HepG2 (cell line): ENCODE measurements around the gene HCAR1. TPM values are rescaled to one million over a fixed set of nuclear protein-coding genes. Genes with fewer than 3 reads are reported as not detected.

ENCODE experiments used
- ATAC-seq: fragments of 200-7000 bp; cut with Tn5 transposase; 3 replicates; pipeline ENCODE4 v1.9.1; 2020; ENCODE audit warnings: mild to moderate bottlenecking, moderate library complexity
- BruUV-seq: library from RNA; stranded (reverse); fragments of 400-500 nt; replicated peaks from 2 replicates; lab custom pipeline; 2021; lab: Mats Ljungman, UMichigan
- CTCF ChIA-PET: fragments of 300-600 bp; formaldehyde crosslinking; extraction: SDS; loops from one replicate; lab custom pipeline; 2021; ENCODE audit warnings: low total read pairs, inconsistent platforms, low intra/inter-chr PET ratio; lab: Yijun Ruan, JAX
- POLR2A ChIA-PET: fragments of 350-600 bp; sonication (Branson Sonifier 250); formaldehyde crosslinking; loops from one replicate; lab custom pipeline; 2020; ENCODE audit warnings: antibody characterized with exemption, inconsistent platforms; lab: Yijun Ruan, JAX
- DNase-seq: peaks from one replicate; pipeline ENCODE4 v3.0.0-alpha.2; 2015; ENCODE audit warnings: low spot score
- FAIRE-seq: peaks from 3 replicates; lab custom pipeline; 2011; peaks lifted over from hg19 to GRCh38; lab: Jason Lieb, UNC
- H2AFZ ChIP-seq: one replicate; pipeline ENCODE4 v1.6.1; 2011; ENCODE audit warnings: low read length, inconsistent platforms
- H3K27ac ChIP-seq: fragments of 300-600 bp; 3 replicates; pipeline ENCODE4 v1.8.0; 2011; ENCODE audit warnings: mixed run types, mild to moderate bottlenecking, mixed read lengths, low read length, inconsistent platforms; ENCODE audit not compliant: insufficient read depth; ENCODE audit errors: extremely low read length
- H3K27me3 ChIP-seq, 2 experiments: fragments of 200-600 bp in 1 of 2; 2 replicates in 1 of 2; 3 replicates in 1 of 2; pipeline versions ENCODE4 v1.6.0 to v1.8.0; 2011; ENCODE audit warnings: low read length in 2 of 2, mild to moderate bottlenecking in 2 of 2, moderate library complexity in 2 of 2, inconsistent platforms in 1 of 2; ENCODE audit not compliant: insufficient read depth in 2 of 2, control insufficient read depth in 1 of 2
- H3K36me3 ChIP-seq, 2 experiments: fragments of 200-600 bp in 1 of 2; replicated peaks in 1 of 2; 2 replicates in 1 of 2; 3 replicates in 1 of 2; pipeline versions ENCODE4 v1.5.1 to v1.8.0; 2011; ENCODE audit warnings: low read length in 2 of 2, inconsistent platforms in 1 of 2; ENCODE audit not compliant: insufficient read depth in 2 of 2, control insufficient read depth in 1 of 2
- H3K4me1 ChIP-seq: 2 replicates; pipeline ENCODE4 v1.5.1; 2012; ENCODE audit warnings: low read length, inconsistent platforms; ENCODE audit not compliant: insufficient read depth
- H3K4me2 ChIP-seq: 2 replicates; pipeline ENCODE4 v1.6.0; 2011; ENCODE audit warnings: low read depth, low read length, inconsistent platforms
- H3K4me3 ChIP-seq, 3 experiments: fragments of 200-600 bp in 1 of 3; sonication (generic), shearing (Covaris generic) in 1 of 3; replicated peaks in 1 of 3; 2 replicates each; pipeline ENCODE4 v1.5.1; 2011 to 2016; ENCODE audit warnings: low read length in 3 of 3, inconsistent platforms in 2 of 3, low read depth in 2 of 3, mild to moderate bottlenecking in 2 of 3, control low read depth in 1 of 3, mixed read lengths in 1 of 3; ENCODE audit not compliant: insufficient read depth in 1 of 3
- H3K79me2 ChIP-seq: one replicate; pipeline ENCODE4 v1.6.1; 2011; ENCODE audit warnings: low read length, inconsistent platforms; ENCODE audit not compliant: insufficient read depth
- H3K9ac ChIP-seq: 2 replicates; pipeline ENCODE4 v1.6.0; 2011; ENCODE audit warnings: mild to moderate bottlenecking, low read depth, low read length, inconsistent platforms; ENCODE audit not compliant: insufficient read depth
- H3K9me3 ChIP-seq: 2 replicates; pipeline ENCODE4 v1.5.1; 2012; ENCODE audit warnings: mild to moderate bottlenecking, low read length
- H4K20me1 ChIP-seq: 2 replicates; pipeline ENCODE4 v1.6.0; 2011; ENCODE audit warnings: inconsistent platforms, mild to moderate bottlenecking, low read length, moderate library complexity; ENCODE audit not compliant: insufficient read depth
- IRF2 ChIP-seq: IDR thresholded peaks from 2 replicates; pipeline ENCODE4 v1.6.1; 2018; ENCODE audit warnings: missing genetic modification reagents, missing compliant biosample characterization
- JDP2 ChIP-seq: sonication (generic); formaldehyde crosslinking; IDR thresholded peaks from 2 replicates; pipeline ENCODE4 v1.8.1; 2022; ENCODE audit warnings: missing genetic modification reagents, borderline replicate concordance
- KDM1A ChIP-seq: IDR thresholded peaks from 2 replicates; pipeline ENCODE4 v1.6.1; 2016; ENCODE audit warnings: missing compliant biosample characterization
- MEIS2 ChIP-seq: sonication (generic); formaldehyde crosslinking; IDR thresholded peaks from 2 replicates; pipeline ENCODE4 v1.9.0; 2021; ENCODE audit warnings: mild to moderate bottlenecking, missing genetic modification reagents
- POLR2AphosphoS2 ChIP-seq: IDR thresholded peaks from 2 replicates; pipeline ENCODE4 v1.6.1; 2011; ENCODE audit warnings: low read depth, low read length, improper control_type of control experiment
- SALL2 ChIP-seq: sonication (generic); formaldehyde crosslinking; IDR thresholded peaks from 2 replicates; pipeline ENCODE4 v1.8.1; 2023; ENCODE audit warnings: mild to moderate bottlenecking, missing genetic modification reagents, inconsistent platforms
- TBX3 ChIP-seq: fragments of 450-650 bp; IDR thresholded peaks from 2 replicates; pipeline ENCODE4 v1.6.1; 2017; ENCODE audit warnings: antibody characterized with exemption, mild to moderate bottlenecking, inconsistent platforms, borderline replicate concordance
- ZC3H13 ChIP-seq: sonication (generic); formaldehyde crosslinking; IDR thresholded peaks from 2 replicates; pipeline ENCODE4 v1.8.1; 2023; ENCODE audit warnings: mild to moderate bottlenecking, missing genetic modification reagents, moderate library complexity
- ZMYM3 ChIP-seq: sonication (generic); formaldehyde crosslinking; IDR thresholded peaks from 2 replicates; pipeline ENCODE4 v1.5.1; 2020; ENCODE audit warnings: mild to moderate bottlenecking, missing genetic modification reagents
- ZNF121 ChIP-seq: sonication (generic); formaldehyde crosslinking; IDR thresholded peaks from 2 replicates; pipeline ENCODE4 v1.5.0; 2020; ENCODE audit warnings: mild to moderate bottlenecking, missing genetic modification reagents
- ZNF230 ChIP-seq: sonication (generic); formaldehyde crosslinking; IDR thresholded peaks from 2 replicates; pipeline ENCODE4 v1.4.0; 2020; ENCODE audit warnings: mild to moderate bottlenecking, missing genetic modification reagents
- ZNF460 ChIP-seq: sonication (generic); formaldehyde crosslinking; IDR thresholded peaks from 2 replicates; pipeline ENCODE4 v1.5.1; 2020; ENCODE audit warnings: missing genetic modification reagents, mild to moderate bottlenecking, borderline replicate concordance
- WGBS: methylation state at CpG from one replicate; pipeline ENCODE4 v1.1.6; 2017; ENCODE audit warnings: low lambda C conversion rate; 5-methylcytosine and 5-hydroxymethylcytosine counted together
- in situ Hi-C: cut with HindIII; loops from 2 replicates; pipeline ENCODE4 v1.10.0; 2017; ENCODE audit warnings: low pct_unique_long_range_greater_than_20kb; ENCODE audit not compliant: extremely low pct_ligation_motif_present
- intact Hi-C: fragments of 100-400 bp; cut with micrococcal nuclease; formaldehyde crosslinking; loops from one replicate; pipeline ENCODE4 v1.10.0; 2022; ENCODE audit not compliant: unreplicated experiment
- polyA plus RNA-seq, 8 experiments: library from polyadenylated mRNA; depleted of rRNA in 3 of 8; stranded (reverse) in 7 of 8; unstranded in 1 of 8; fragments of >200 nt; fragmentation: Illumina TruSeq in 4 of 8; extraction: Trizol in 4 of 8; gene quantifications; 2 replicates each; pipeline versions ENCODE4 v1.2.1 to v1.2.3, GENCODE V29; 2011 to 2016; ENCODE audit warnings: low read depth in 4 of 8, missing spikeins in 1 of 8, mixed read lengths in 1 of 8; ENCODE audit not compliant: insufficient read depth in 1 of 8
- total RNA-seq, 5 experiments: library from RNA; depleted of rRNA; stranded (reverse); fragments of >200 nt; fragmentation: Illumina TruSeq; extraction: Trizol; gene quantifications; 2 replicates each; pipeline ENCODE4 v1.2.3, GENCODE V29; 2016; ENCODE audit warnings: low read depth in 1 of 5
- TF ChIP-seq, protein P1 (sequence below): sonication (generic); formaldehyde crosslinking; IDR thresholded peaks from 2 replicates; pipeline ENCODE4 v1.4.0; 2020; ENCODE audit warnings: low read depth, mild to moderate bottlenecking, missing genetic modification reagents
- TF ChIP-seq, protein P2 (sequence below): sonication (generic); formaldehyde crosslinking; IDR thresholded peaks from 2 replicates; pipeline ENCODE4 v1.5.1; 2020; ENCODE audit warnings: missing genetic modification reagents, mild to moderate bottlenecking, borderline replicate concordance

HCAR1 gene
- total and polyA plus RNA-seq, 2 of the 13 experiments (the other 11 are each of a cell fraction or from before 2014, with no cell fraction given), result 0.53 to 4.4 TPM

DNA sequence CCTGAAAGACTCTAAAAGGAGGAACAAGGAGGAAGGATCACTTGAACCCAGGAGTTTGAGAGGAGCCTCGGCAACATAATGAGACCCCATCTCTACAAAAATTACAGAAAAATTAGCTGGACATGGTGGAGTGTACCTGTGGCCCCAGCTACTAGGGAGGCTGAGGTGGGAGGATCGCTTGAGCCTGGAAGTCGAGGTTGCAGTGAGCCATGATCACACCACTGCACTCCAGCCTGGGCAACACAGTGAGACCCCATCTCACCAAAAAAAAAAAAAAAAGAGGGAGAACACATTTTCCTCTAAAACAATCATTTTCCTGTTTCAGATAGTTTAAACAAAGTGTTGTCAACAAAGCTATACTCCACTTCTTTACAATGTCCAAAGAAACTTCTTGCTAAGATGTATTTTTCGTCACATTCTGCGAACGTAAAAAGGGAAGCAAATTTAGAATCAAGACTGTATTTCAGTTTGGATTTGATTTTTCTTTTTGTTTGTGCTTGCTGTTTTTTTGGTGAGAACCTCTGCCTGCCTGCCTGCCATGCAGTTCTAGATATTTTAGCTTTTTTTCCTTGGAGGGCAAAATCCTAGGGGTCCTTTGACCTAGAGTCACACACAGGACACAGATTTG is 5.1 kb downstream of the HCAR1 start:
- ATAC-seq (no peak), DNase-seq (no peak), FAIRE-seq (no peak)
- ChIA-PET CTCF (no interaction called here), POLR2A (no interaction called here)
- H3K4me1 ChIP-seq, result peaks cover 83% of the 10 kb centered on the region
- BruUV-seq, result no TSS peak
- H3K4me2 ChIP-seq, result peak overlapping the region; percentile 40
- in situ Hi-C loops, result no loop called here
- no peaks in the 10 kb centered on the region for H3K36me3 ChIP-seq
- H4K20me1 ChIP-seq, result no peaks in the 10 kb centered on the region
- 90% methylated on average over 6 of the region's 6 CpGs for WGBS
- peak overlapping the region; percentile 55 for H3K27ac ChIP-seq
- intact Hi-C loops, result loop anchor here (10.0 kb wide), 1 partner anchor 51 kb away; no protein-coding TSS in a partner anchor
- no peak for TF ChIP-seq SALL2 (CRISPR knock-in tag)
- TF ChIP-seq ZNF121, result peak; percentile 91
- TF ChIP-seq ZC3H13 (CRISPR knock-in tag), result no peak
- no peak for TF ChIP-seq TBX3
- TF ChIP-seq KDM1A (CRISPR knock-in tag), result no peak
- TF ChIP-seq JDP2 (CRISPR knock-in tag), result no peak
- TF ChIP-seq MEIS2 (CRISPR knock-in tag), result no peak
- TF ChIP-seq POLR2AphosphoS2, result no peak
- TF ChIP-seq ZNF230, result no peak
- TF ChIP-seq IRF2, result no peak
- TF ChIP-seq, protein P1, sequence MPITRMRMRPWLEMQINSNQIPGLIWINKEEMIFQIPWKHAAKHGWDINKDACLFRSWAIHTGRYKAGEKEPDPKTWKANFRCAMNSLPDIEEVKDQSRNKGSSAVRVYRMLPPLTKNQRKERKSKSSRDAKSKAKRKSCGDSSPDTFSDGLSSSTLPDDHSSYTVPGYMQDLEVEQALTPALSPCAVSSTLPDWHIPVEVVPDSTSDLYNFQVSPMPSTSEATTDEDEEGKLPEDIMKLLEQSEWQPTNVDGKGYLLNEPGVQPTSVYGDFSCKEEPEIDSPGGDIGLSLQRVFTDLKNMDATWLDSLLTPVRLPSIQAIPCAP (CRISPR knock-in tag), result no peak
- 0 out of 2 replicates have a peak, but pooled peaks have one; percentile 14 for TF ChIP-seq ZMYM3 (CRISPR knock-in tag)
- TF ChIP-seq, protein P2, sequence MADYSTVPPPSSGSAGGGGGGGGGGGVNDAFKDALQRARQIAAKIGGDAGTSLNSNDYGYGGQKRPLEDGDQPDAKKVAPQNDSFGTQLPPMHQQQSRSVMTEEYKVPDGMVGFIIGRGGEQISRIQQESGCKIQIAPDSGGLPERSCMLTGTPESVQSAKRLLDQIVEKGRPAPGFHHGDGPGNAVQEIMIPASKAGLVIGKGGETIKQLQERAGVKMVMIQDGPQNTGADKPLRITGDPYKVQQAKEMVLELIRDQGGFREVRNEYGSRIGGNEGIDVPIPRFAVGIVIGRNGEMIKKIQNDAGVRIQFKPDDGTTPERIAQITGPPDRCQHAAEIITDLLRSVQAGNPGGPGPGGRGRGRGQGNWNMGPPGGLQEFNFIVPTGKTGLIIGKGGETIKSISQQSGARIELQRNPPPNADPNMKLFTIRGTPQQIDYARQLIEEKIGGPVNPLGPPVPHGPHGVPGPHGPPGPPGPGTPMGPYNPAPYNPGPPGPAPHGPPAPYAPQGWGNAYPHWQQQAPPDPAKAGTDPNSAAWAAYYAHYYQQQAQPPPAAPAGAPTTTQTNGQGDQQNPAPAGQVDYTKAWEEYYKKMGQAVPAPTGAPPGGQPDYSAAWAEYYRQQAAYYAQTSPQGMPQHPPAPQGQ, result no peak
- TF ChIP-seq ZNF460 (CRISPR knock-in tag), result no peak
- TF ChIP-seq, all 625 proteins: peak for 2
- H3K27me3 ChIP-seq, result no peaks in the 10 kb centered on the region
- no peaks in the 10 kb centered on the region for H3K9me3 ChIP-seq
- H3K4me3 ChIP-seq, result no peak overlapping the region
- H3K9ac ChIP-seq, result peak overlapping the region; percentile 42; the same call in 1 of the 2 replicates
- no peaks in the 10 kb centered on the region for H3K79me2 ChIP-seq
- no peak overlapping the region for H2AFZ ChIP-seq
